Measurements from ENCODE around the gene GPC3. TPM values are rescaled to one million over a fixed set of nuclear protein-coding genes. Genes with fewer than 3 reads are reported as not detected.

GPC3 gene
- total RNA-seq, 2 experiments from 2014 or later = 0.31 to 0.71 TPM

DNA sequence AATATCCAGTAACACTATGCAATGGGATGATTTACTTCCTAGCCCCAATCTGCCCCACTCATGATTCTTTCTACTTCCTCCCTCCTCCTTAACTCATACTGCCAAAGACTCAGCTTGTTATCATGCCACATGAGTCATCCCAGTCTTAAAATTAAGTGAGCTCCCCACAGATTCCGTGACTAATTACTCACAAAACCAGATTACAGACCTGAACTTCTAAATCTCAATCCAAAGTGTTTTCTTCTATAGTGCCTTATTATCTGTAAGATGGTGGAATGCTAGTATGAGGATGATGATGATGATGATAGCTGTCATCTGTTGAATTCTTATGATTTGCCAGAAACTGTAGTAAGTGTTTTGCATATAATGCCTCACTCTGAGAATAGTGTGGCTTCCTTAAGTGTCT, 27.7 kb upstream of the GPC3 start:
- DNase-seq (no peak), ATAC-seq (no peak)
- no peaks in the 10 kb centered on the region for H3K9me3 Mint-ChIP-seq (ENCODE audit: insufficient read depth)
- CTCF ChIA-PET = no interaction called here
- peaks cover 5% of the 10 kb centered on the region for H3K27me3 Mint-ChIP-seq (ENCODE audit: low read depth)
- H3K36me3 Mint-ChIP-seq (ENCODE audit: low read depth) = no peaks in the 10 kb centered on the region
- H3K4me3 Mint-ChIP-seq = no peak overlapping the region
- no peaks in the 10 kb centered on the region for H3K4me1 Mint-ChIP-seq (ENCODE audit: low read depth)
- no peak overlapping the region for H3K27ac Mint-ChIP-seq
- POLR2A ChIA-PET = no interaction called here

DNA sequence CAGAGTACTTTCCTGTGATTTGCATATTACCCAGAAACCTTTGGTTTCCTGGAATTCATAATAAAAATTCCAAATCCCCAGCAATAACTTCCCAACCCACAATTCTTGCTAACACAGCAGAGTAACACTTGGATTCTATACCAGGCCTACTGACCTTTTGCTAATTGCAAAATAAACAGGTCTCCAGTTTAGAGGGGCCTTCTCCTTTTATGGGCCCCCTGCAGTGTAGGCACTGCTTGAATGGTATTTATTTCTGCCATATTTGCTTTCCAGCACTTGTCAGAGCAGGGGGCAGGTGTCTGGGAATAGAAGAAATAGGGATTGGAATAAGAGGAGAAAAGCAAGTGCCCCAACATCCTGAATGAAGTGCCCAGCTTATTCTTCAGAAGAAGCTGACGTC, 25.3 kb upstream of the GPC3 start:
- ATAC-seq (no peak), DNase-seq (no peak)
- POLR2A ChIA-PET = no interaction called here
- no peaks in the 10 kb centered on the region for H3K4me1 Mint-ChIP-seq (ENCODE audit: low read depth)
- CTCF ChIA-PET = no interaction called here
- H3K9me3 Mint-ChIP-seq (ENCODE audit: insufficient read depth) = no peaks in the 10 kb centered on the region
- no peak overlapping the region for H3K27ac Mint-ChIP-seq
- H3K4me3 Mint-ChIP-seq = no peak overlapping the region
- H3K36me3 Mint-ChIP-seq (ENCODE audit: low read depth) = no peaks in the 10 kb centered on the region
- no peaks in the 10 kb centered on the region for H3K27me3 Mint-ChIP-seq (ENCODE audit: low read depth)

DNA sequence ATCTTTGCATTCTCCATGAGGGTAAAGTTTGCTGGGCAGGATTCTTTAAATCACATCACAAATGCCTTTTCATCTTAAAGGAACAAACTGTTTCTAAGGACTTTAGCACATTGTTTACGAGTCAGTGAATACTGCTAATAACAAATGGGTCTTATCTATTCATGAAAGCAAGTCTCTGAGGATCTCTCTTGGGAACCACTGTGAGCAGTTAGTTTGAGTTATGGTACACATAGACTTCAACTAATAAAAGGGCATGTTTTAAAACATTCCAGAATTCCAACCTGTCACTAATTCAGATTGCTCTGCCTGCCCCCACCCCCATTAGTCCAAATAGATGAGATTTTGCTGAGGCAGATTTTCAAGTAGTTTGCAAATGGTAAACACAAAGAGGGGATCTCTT, 22.3 kb upstream of the GPC3 start:
- Mint-ChIP-seq H3K27ac (no peak overlapping the region), H3K4me3 (no peak overlapping the region), H3K27me3 (ENCODE audit: low read depth) (no peaks in the 10 kb centered on the region), H3K9me3 (ENCODE audit: insufficient read depth) (no peaks in the 10 kb centered on the region), H3K4me1 (ENCODE audit: low read depth) (no peaks in the 10 kb centered on the region), H3K36me3 (ENCODE audit: low read depth) (no peaks in the 10 kb centered on the region)
- DNase-seq (no peak), ATAC-seq (no peak)
- CTCF ChIA-PET = no interaction called here
- POLR2A ChIA-PET = no interaction called here

DNA sequence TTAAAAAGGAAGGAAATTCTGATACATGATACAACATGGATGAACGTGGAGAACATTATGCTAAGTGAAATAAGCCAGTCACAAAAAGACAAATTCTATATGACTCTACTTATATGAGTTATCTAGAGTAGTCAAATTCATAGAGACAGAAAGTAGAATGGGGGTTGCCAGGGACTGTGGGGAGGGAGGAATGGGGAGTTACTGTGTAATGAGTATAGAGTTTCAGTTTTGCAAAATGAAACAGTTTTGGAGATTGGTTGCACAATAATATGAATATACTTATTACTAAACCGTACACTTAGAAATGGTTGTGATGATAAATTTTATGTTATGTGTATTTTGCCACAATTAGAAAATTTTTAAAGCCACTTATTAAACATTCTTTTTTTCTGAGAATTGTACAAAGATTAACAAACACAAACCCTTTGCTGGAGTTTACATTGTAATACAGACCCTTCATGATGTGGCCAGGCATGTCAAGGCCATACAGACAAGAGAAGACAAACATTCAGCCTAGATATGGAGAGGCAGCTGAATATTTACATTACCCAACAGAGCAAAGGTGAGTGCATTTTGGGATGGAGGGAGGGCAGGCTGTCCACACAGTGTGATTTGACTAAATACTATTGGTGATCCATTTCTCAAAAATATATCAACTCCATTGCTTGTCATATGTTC, 21.2 kb upstream of the GPC3 start:
- ATAC-seq (no peak), DNase-seq (no peak)
- Mint-ChIP-seq H3K27me3 (ENCODE audit: low read depth) (no peaks in the 10 kb centered on the region), H3K9me3 (ENCODE audit: insufficient read depth) (no peaks in the 10 kb centered on the region), H3K4me3 (no peak overlapping the region), H3K36me3 (ENCODE audit: low read depth) (no peaks in the 10 kb centered on the region), H3K27ac (no peak overlapping the region), H3K4me1 (ENCODE audit: low read depth) (no peaks in the 10 kb centered on the region)
- POLR2A ChIA-PET = no interaction called here
- CTCF ChIA-PET = no interaction called here

DNA sequence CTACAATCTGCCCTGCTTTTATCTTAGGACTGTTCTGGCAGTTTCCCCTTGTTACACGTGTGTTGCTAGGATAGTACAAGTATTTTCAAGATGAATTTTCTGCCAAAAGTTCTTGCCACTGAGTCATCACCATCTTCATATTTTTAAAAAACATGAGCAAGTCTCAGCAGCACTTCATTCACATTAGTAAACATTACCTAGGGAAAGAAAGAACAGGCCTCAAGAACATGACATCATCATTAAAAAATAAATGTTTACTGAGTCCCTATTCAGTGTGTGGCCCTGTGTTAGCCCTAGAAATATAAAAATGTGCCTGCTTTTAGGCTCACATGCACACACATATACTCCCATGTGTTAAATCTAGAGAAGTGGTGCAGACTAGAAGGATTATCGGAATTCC, 18.7 kb upstream of the GPC3 start:
- no peaks in the 10 kb centered on the region for H3K4me1 Mint-ChIP-seq (ENCODE audit: low read depth)
- ATAC-seq = no peak
- H3K27me3 Mint-ChIP-seq (ENCODE audit: low read depth) = no peaks in the 10 kb centered on the region
- ChIA-PET CTCF (no interaction called here), POLR2A (no interaction called here)
- no peak overlapping the region for H3K4me3 Mint-ChIP-seq
- no peaks in the 10 kb centered on the region for H3K9me3 Mint-ChIP-seq (ENCODE audit: insufficient read depth)
- no peak overlapping the region for H3K27ac Mint-ChIP-seq
- H3K36me3 Mint-ChIP-seq (ENCODE audit: low read depth) = no peaks in the 10 kb centered on the region
- no peak for DNase-seq

DNA sequence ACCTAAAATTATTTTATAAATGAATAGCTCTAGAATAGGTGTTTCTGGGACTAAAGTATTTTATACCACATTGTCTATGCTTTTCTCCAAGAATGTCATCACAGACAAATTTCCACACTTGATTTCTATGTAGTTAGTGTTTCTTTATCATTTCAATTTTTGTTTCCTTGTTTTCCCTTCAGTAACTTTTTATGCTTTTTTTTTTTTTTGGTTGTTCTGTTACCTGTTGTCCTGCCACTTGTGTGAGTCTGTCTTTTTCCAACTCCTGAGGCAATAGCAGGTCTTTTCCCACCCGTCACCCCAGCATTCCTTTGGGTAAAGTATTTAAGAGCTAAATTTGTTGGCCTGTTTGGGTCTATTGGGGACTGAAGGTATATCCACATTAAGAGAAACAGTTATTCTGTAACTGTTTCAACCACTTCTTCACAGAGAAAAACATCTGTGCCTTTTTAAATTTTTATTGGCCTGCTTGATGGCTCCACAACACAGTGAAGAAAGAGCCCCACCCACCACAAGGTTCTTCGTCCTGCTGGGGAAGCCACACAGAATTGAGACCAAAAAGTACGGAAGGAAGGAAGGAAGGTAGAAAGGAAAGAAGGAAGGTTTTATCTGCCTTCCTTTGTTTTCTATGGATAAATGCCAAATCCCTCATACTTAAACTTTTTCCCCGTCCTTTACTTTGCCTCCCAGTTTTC, 17.7 kb upstream of the GPC3 start:
- no peak overlapping the region for H3K27ac Mint-ChIP-seq
- peaks cover under 1% of the 10 kb centered on the region for H3K27me3 Mint-ChIP-seq (ENCODE audit: low read depth)
- no peaks in the 10 kb centered on the region for H3K9me3 Mint-ChIP-seq (ENCODE audit: insufficient read depth)
- POLR2A ChIA-PET = no interaction called here
- H3K36me3 Mint-ChIP-seq (ENCODE audit: low read depth) = no peaks in the 10 kb centered on the region
- DNase-seq (no peak), ATAC-seq (no peak)
- H3K4me3 Mint-ChIP-seq = no peak overlapping the region
- H3K4me1 Mint-ChIP-seq (ENCODE audit: low read depth) = no peaks in the 10 kb centered on the region
- CTCF ChIA-PET = no interaction called here

DNA sequence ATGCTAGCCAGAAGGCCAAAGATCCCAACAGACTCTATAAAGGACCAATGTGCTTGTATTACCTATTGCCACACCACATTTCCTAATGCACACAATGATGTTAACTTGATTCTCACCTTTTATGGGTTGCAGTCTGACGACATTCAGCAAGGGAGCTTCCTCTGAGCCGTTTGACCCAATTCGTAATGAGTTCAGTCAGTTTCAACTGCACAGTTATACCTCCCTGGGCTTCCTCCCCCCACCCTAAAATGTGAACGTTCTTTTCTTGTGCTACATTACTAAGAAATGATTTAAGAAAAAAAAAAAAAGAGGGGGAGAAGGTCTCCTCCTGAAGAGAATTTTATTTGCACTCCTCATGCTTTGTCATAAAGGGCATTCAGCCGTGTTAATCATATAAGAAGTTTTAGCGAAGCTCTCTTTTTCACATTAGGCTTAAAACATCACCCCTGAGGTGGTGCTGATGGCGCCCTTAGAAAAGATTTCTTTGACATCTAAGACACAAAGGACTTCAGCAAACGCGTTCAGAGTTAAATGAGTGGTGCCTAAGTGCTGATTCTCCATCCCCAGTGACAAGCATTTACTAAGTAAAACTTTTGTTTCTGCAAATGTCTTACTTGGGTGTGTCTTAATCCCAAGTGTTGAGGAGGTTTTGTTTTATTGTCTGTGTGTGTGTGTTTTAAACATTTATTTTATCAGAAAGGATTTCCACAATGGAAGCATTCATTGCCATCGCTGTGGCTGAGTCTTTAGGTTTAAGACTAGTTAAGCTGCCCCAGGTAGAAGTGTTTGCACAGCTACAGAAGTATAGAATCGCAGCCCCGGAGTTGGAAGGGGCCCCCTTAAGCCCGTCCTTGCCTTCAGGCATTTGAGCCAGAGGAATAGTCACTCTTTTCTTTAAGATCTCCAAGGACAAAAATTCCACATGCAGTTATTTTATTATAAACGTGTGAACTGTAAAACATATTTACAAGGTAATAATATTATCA, 15.2 kb upstream of the GPC3 start:
- ATAC-seq = no peak
- Mint-ChIP-seq H3K9me3 (ENCODE audit: insufficient read depth) (no peaks in the 10 kb centered on the region), H3K36me3 (ENCODE audit: low read depth) (no peaks in the 10 kb centered on the region), H3K4me1 (ENCODE audit: low read depth) (no peaks in the 10 kb centered on the region), H3K27me3 (ENCODE audit: low read depth) (peaks cover 4% of the 10 kb centered on the region), H3K4me3 (no peak overlapping the region), H3K27ac (no peak overlapping the region)
- ChIA-PET CTCF (no interaction called here), POLR2A (no interaction called here)
- no peak for DNase-seq

DNA sequence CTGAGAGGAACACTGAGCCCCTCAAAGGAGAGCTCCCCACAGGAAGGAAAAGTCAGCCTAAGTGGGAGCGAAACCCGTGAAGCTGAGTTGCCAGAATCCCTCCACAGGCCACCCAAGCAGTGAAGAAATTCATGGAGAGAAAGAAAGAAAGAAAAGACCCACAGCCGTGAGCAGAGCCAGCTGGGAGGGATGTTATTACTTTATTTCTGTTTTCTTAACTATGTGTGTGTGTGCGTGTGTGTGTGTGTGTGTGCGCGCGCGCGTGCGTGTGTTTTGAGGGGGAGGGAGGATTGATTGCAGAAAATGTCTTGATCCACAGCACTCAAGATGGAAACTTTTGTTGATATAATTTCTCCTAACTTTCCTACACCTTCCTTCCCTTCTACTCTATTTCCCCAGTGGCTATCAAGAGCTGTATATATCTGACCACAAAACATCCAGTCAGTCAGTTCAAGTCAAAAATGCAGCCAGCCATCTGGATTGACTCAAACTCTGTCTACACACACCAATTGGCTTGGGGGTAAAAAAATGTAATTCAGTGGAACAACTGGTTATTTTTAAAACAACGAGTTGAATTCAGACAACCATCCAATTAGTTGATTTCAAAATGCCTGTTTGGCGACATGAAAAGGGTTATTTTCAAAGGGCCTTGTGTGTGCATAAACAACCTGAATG, 13.8 kb upstream of the GPC3 start:
- Mint-ChIP-seq H3K27ac (no peak overlapping the region), H3K9me3 (ENCODE audit: insufficient read depth) (no peaks in the 10 kb centered on the region), H3K4me3 (no peak overlapping the region), H3K27me3 (ENCODE audit: low read depth) (peaks cover 4% of the 10 kb centered on the region), H3K36me3 (ENCODE audit: low read depth) (no peaks in the 10 kb centered on the region), H3K4me1 (ENCODE audit: low read depth) (no peaks in the 10 kb centered on the region)
- ChIA-PET POLR2A (no interaction called here), CTCF (no interaction called here)
- ATAC-seq (no peak), DNase-seq (no peak)

DNA sequence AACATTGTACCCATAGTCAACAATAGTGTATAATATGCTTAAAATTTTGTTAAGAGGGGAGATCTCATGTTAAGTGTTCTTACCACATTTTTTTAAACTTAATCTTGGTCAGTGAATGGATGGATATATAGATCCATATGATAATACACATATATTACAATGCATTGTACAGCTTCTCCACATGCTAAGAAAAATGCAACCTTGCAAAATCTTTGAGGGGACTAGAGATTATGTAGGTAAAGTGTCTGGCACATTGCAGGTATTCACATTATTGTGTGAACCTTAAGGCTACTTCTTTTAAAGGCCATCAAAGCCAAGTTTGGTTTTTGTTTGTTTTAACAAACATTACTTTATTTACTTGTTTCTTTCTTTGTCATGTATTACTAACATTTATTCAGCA, 10.4 kb upstream of the GPC3 start:
- Mint-ChIP-seq H3K4me3 (no peak overlapping the region), H3K27ac (no peak overlapping the region), H3K36me3 (ENCODE audit: low read depth) (no peaks in the 10 kb centered on the region), H3K9me3 (ENCODE audit: insufficient read depth) (no peaks in the 10 kb centered on the region), H3K27me3 (ENCODE audit: low read depth) (peaks cover 6% of the 10 kb centered on the region), H3K4me1 (ENCODE audit: low read depth) (no peaks in the 10 kb centered on the region)
- ChIA-PET POLR2A (no interaction called here), CTCF (no interaction called here)
- DNase-seq = no peak
- ATAC-seq = no peak

DNA sequence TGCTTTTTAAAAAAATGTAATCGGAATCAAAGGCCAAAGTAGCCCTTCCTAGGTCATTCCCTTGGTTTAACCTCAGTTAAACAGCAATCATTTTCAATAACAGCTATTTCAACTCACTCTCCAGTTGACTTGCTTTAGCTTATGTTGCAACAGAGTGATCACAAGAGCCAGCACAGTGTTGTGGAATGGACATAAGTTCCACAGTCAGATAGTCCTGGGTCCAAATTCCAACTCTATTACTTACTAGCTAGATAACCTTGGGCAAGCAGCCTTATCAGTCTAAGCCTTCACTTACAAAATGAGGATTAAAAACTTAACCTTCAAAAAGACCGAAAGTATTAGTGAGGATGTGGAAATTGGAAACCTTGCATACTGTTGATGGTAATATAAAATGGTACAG, 9.2 kb upstream of the GPC3 start:
- H3K36me3 Mint-ChIP-seq (ENCODE audit: low read depth) = no peaks in the 10 kb centered on the region
- ATAC-seq (no peak), DNase-seq (no peak)
- H3K9me3 Mint-ChIP-seq (ENCODE audit: insufficient read depth) = no peaks in the 10 kb centered on the region
- peaks cover 6% of the 10 kb centered on the region for H3K27me3 Mint-ChIP-seq (ENCODE audit: low read depth)
- no peak overlapping the region for H3K27ac Mint-ChIP-seq
- no peak overlapping the region for H3K4me3 Mint-ChIP-seq
- H3K4me1 Mint-ChIP-seq (ENCODE audit: low read depth) = no peaks in the 10 kb centered on the region
- ChIA-PET POLR2A (no interaction called here), CTCF (no interaction called here)

DNA sequence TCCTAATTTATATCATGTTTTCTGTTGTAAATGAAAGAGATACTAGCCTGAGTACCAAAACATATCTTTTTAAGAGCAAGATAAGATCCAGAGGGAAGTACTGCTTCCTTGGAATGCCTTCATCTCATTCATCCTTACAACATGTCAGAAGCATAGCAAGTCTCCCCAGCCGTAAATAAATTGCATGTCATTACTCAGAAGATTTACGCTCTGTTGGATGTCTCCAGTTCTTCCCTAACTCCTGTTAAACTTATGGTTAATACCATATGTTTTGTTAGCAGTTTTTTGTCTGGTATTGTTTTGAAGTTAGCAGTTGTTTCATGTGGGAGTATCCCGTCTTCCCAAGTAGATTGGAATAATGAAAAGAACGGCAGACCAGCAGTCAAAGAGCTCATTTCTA, 7.5 kb upstream of the GPC3 start:
- no peak for DNase-seq
- ATAC-seq = no peak
- no peaks in the 10 kb centered on the region for H3K36me3 Mint-ChIP-seq (ENCODE audit: low read depth)
- peaks cover 3% of the 10 kb centered on the region for H3K27me3 Mint-ChIP-seq (ENCODE audit: low read depth)
- no peaks in the 10 kb centered on the region for H3K9me3 Mint-ChIP-seq (ENCODE audit: insufficient read depth)
- POLR2A ChIA-PET = no interaction called here
- no peaks in the 10 kb centered on the region for H3K4me1 Mint-ChIP-seq (ENCODE audit: low read depth)
- H3K27ac Mint-ChIP-seq = no peak overlapping the region
- H3K4me3 Mint-ChIP-seq = no peak overlapping the region
- CTCF ChIA-PET = no interaction called here

DNA sequence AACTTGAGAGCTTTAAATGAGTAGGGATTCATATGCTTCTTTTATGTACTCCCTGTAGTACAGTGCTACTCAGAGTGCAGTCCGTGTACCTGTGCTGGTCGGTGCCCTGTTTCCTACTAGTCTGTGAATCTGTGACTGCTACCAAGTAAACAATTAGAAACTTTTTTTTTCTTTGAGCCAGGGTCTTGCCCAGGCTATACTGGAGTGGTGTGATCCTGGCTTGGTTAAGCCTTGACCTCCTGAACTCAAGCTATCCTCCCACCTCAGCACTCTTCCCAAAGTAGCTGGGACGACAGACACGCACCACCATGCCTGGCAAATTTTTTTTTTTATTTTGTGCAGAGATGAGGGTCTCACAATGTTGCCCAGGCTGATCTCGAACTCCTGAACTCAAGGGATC, 6.4 kb upstream of the GPC3 start:
- Mint-ChIP-seq H3K4me3 (no peak overlapping the region), H3K4me1 (ENCODE audit: low read depth) (no peaks in the 10 kb centered on the region), H3K9me3 (ENCODE audit: insufficient read depth) (no peaks in the 10 kb centered on the region), H3K27ac (no peak overlapping the region), H3K36me3 (ENCODE audit: low read depth) (no peaks in the 10 kb centered on the region), H3K27me3 (ENCODE audit: low read depth) (peaks cover 5% of the 10 kb centered on the region)
- DNase-seq (no peak), ATAC-seq (no peak)
- ChIA-PET POLR2A (no interaction called here), CTCF (no interaction called here)

All from activated CD8-positive, alpha-beta T cell treated with anti-CD3 and anti-CD28 coated beads, Interleukin-2, amount 10 ng/mL, durations not matched to agents 7 days and 5 days (primary cell).